HCT116 (cell line): ENCODE data around the gene GSK3A. TPM values are rescaled to one million over a fixed set of nuclear protein-coding genes. Genes with fewer than 3 reads are reported as not detected.
"Not testable (repeated sequence)": the region's sequence is repeated elsewhere in the genome, so short reads cannot be mapped to it uniquely, and the experiment has no call there.

ENCODE experiments used
- ATAC-seq: fragments of 200-7000 bp; cut with Tn5 transposase; 2 replicates; pipeline ENCODE4 v1.9.1; 2020; ENCODE audit warnings: mild to moderate bottlenecking, moderate library complexity
- BruUV-seq: library from RNA; stranded (reverse); fragments of 400-500 nt; replicated peaks from 2 replicates; lab custom pipeline; 2021; lab: Mats Ljungman, UMichigan
- CTCF ChIA-PET: fragments of 300-600 bp; sonication (Branson Sonifier 250); formaldehyde crosslinking; loops from one replicate; lab custom pipeline; 2021; ENCODE audit warnings: antibody characterized with exemption; lab: Charles Lee
- POLR2A ChIA-PET: fragments of 300-600, 350-600 bp; sonication (Branson Sonifier 250); formaldehyde crosslinking; loops from one replicate; lab custom pipeline; 2021; ENCODE audit warnings: antibody characterized with exemption; lab: Charles Lee
- RAD21 ChIA-PET, 2 experiments: fragments of 300-600 bp; sonication (Branson Sonifier 250); formaldehyde crosslinking; loops; one replicate each; lab custom pipeline; 2023; ENCODE audit warnings: low total read pairs in 2 of 2; ENCODE audit not compliant: uncharacterized antibody in 2 of 2, unreplicated experiment in 2 of 2, low non-redundant PET in 1 of 2; lab: Charles Lee
- DNase-seq: peaks from one replicate; pipeline ENCODE4 v3.0.0-alpha.2; 2010; ENCODE audit warnings: low read depth, low spot score
- H2AFZ ChIP-seq: fragments of 200-600 bp; shearing (Covaris generic), sonication (generic); 2 replicates; pipeline ENCODE4 v1.6.1; 2017; ENCODE audit warnings: low read depth, mixed run types, mixed read lengths, antibody characterized with exemption, low read length; ENCODE audit not compliant: poor library complexity, severe bottlenecking
- H3K27ac ChIP-seq: 2 replicates; pipeline ENCODE4 v1.5.1; 2012; ENCODE audit warnings: low read depth, low read length
- H3K27me3 ChIP-seq: fragments of 200-600 bp; sonication (generic); 2 replicates; pipeline ENCODE4 v1.6.1; 2016; ENCODE audit warnings: mixed run types, low read length, mixed read lengths; ENCODE audit not compliant: insufficient read depth
- H3K36me3 ChIP-seq, 2 experiments: fragments of 200-500 bp in 1 of 2; fragments of 200-600 bp in 1 of 2; sonication (Bioruptor generic) in 1 of 2; sonication (generic) in 1 of 2; 2 replicates each; pipeline versions ENCODE4 v1.5.1 to v1.6.1; 2014 to 2016; ENCODE audit warnings: low read length in 2 of 2, inconsistent platforms in 1 of 2, mixed read lengths in 1 of 2, mixed run types in 1 of 2; ENCODE audit not compliant: insufficient read depth in 2 of 2, control insufficient read depth in 1 of 2
- H3K4me1 ChIP-seq, 2 experiments: fragments of 200-600 bp in 1 of 2; sonication (generic) in 1 of 2; 2 replicates each; pipeline versions ENCODE4 v1.5.1 to v1.6.1; 2012 to 2017; ENCODE audit warnings: low read length in 2 of 2, inconsistent platforms in 1 of 2, mild to moderate bottlenecking in 1 of 2, mixed read lengths in 1 of 2, mixed run types in 1 of 2, moderate library complexity in 1 of 2; ENCODE audit not compliant: insufficient read depth in 2 of 2, control insufficient read depth in 1 of 2
- H3K4me2 ChIP-seq: fragments of 200-600 bp; sonication (generic); 2 replicates; pipeline ENCODE4 v1.6.1; 2017; ENCODE audit warnings: mixed run types, low read length, mixed read lengths
- H3K4me3 ChIP-seq, 2 experiments: fragments of 200-600 bp in 1 of 2; sonication (generic) in 1 of 2; replicated peaks in 1 of 2; 2 replicates each; pipeline ENCODE4 v1.5.1; 2011 to 2016; ENCODE audit warnings: low read length in 2 of 2, control low read depth in 1 of 2, low read depth in 1 of 2, mild to moderate bottlenecking in 1 of 2, mixed read lengths in 1 of 2, mixed run types in 1 of 2
- H3K79me2 ChIP-seq: fragments of 200-600 bp; sonication (generic); 2 replicates; pipeline ENCODE4 v1.6.1; 2017; ENCODE audit warnings: mild to moderate bottlenecking, mixed run types, low read length, moderate library complexity, mixed read lengths; ENCODE audit not compliant: insufficient read depth
- H3K9ac ChIP-seq: fragments of 200-600 bp; sonication (generic); 2 replicates; pipeline ENCODE4 v1.6.1; 2016; ENCODE audit warnings: low read length, mixed read lengths
- H3K9me2 ChIP-seq: fragments of 200-600 bp; sonication (generic), shearing (Covaris generic); 2 replicates; pipeline ENCODE4 v1.6.1; 2017; ENCODE audit warnings: mixed run types, mild to moderate bottlenecking, moderate library complexity; ENCODE audit not compliant: insufficient read depth
- H3K9me3 ChIP-seq, 2 experiments: fragments of 200-500 bp in 1 of 2; fragments of 200-600 bp in 1 of 2; sonication (Bioruptor generic) in 1 of 2; sonication (generic) in 1 of 2; 2 replicates each; pipeline ENCODE4 v1.6.1; 2014 to 2017; ENCODE audit warnings: low read length in 2 of 2, mixed read lengths in 2 of 2, inconsistent platforms in 1 of 2, low read depth in 1 of 2, mild to moderate bottlenecking in 1 of 2, mixed run types in 1 of 2, moderate library complexity in 1 of 2; ENCODE audit not compliant: control insufficient read depth in 1 of 2, insufficient read depth in 1 of 2
- H4K20me1 ChIP-seq: fragments of 200-600 bp; sonication (generic), shearing (Covaris generic); 2 replicates; pipeline ENCODE4 v1.6.1; 2017; ENCODE audit warnings: mixed run types, mild to moderate bottlenecking, moderate library complexity; ENCODE audit not compliant: insufficient read depth
- EGR1 ChIP-seq: IDR thresholded peaks from 2 replicates; pipeline ENCODE4 v1.6.1; 2012; ENCODE audit warnings: low read depth
- POLR2AphosphoS5 ChIP-seq: IDR thresholded peaks from 2 replicates; pipeline ENCODE4 v1.6.1; 2011; ENCODE audit warnings: mild to moderate bottlenecking, low read depth, low read length, moderate library complexity
- RAD21 ChIP-seq: IDR thresholded peaks from 2 replicates; pipeline ENCODE4 v1.6.1; 2012; ENCODE audit warnings: low read depth, mild to moderate bottlenecking
- REST ChIP-seq: IDR thresholded peaks from 2 replicates; pipeline ENCODE4 v1.6.1; 2012; ENCODE audit warnings: low read depth
- ZBTB33 ChIP-seq: IDR thresholded peaks from 2 replicates; pipeline ENCODE4 v1.6.1; 2011; ENCODE audit warnings: mild to moderate bottlenecking, low read length, moderate library complexity; ENCODE audit not compliant: insufficient replicate concordance; ENCODE audit errors: extremely low read depth
- ZNF274 ChIP-seq: fragments of 200-500 bp; sonication (Bioruptor generic); IDR thresholded peaks from 2 replicates; pipeline ENCODE4 v1.6.1; 2014; ENCODE audit warnings: mild to moderate bottlenecking, low read depth, low read length, inconsistent platforms
- intact Hi-C: fragments of 100-400 bp; cut with micrococcal nuclease; formaldehyde crosslinking; loops from 2 replicates; pipeline ENCODE4 v1.10.0; 2022
- total RNA-seq: library from RNA; stranded (reverse); gene quantifications from one replicate; pipeline ENCODE4 v1.2.1, GENCODE V29; 2021; ENCODE audit not compliant: unreplicated experiment

GSK3A gene
- total RNA-seq, 1 experiment from 2014 or later = 57.2 TPM

DNA sequence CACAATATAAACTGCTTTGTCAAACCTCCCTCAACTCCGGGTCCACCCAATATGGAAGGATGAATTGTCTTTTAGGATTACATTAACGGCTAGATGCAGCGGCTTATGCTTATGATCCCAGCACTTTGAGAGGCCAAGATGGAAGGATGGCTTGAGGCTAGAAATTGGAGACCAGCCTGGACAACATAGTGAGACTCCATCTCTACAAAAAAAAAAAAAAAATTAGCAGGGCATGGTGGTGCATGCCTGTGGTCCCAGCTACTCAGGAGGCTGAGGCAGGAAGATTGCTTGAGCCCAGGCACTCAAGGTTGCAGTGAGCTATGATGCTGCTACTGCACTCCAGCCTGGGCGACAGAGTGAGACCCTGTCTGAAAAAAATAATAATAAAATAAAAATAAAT is 23.7 kb upstream of the GSK3A start:
- H3K4me3 ChIP-seq, H3K9me2 ChIP-seq, H3K9ac ChIP-seq, intact Hi-C loops, H2AFZ ChIP-seq, DNase-seq, H4K20me1 ChIP-seq, H3K36me3 ChIP-seq, BruUV-seq, H3K27ac ChIP-seq, H3K27me3 ChIP-seq, H3K9me3 ChIP-seq, H3K4me2 ChIP-seq, CTCF ChIA-PET, ATAC-seq: not testable (repeated sequence)
- RAD21 ChIA-PET = interaction anchor here in 1 of 2 experiments (0.5 kb wide), 1 partner anchor 8 kb away, joined by 3 read pairs; no protein-coding TSS in a partner anchor
- H3K79me2 ChIP-seq = peaks cover 13% of the 10 kb centered on the region
- H3K4me1 ChIP-seq = peaks cover 20 to 29% of the 10 kb centered on the region in 2 experiments
- POLR2A ChIA-PET = interaction anchor here (1.1 kb wide), 1 partner anchor 23 kb away, joined by 4 read pairs; no protein-coding TSS in a partner anchor

DNA sequence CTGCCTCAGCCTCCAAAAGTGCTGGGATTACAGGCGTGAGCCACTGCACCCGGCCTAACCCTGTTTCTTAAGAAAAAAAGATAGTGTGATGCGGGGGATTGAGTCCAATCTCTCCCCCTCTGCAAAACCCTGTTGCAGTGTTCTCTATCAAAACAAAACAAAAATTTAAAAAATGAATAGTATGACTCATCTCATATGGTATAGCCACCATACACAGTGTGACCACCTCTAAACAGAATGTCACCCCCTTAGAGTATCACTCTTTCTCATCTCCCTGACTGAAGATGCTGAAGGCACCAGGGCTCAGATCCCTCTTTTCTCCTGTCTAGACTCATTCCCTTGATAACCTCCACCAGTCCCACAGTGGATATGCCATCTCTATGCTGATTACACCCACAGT is 19.4 kb upstream of the GSK3A start:
- no TSS peak for BruUV-seq
- POLR2A ChIA-PET = no interaction called here
- RAD21 ChIA-PET = no interaction called here

More for the DNA sequence above, 19.4 kb upstream of the GSK3A start:
- Histone ChIP-seq H3K9me3 (no peaks in the 10 kb centered on the region), H3K9ac (no peak overlapping the region), H3K27ac (no peak overlapping the region), H2AFZ (no peak overlapping the region), H3K27me3 (no peaks in the 10 kb centered on the region), H3K4me2 (no peak overlapping the region), H4K20me1 (no peaks in the 10 kb centered on the region), H3K4me3 (no peak overlapping the region), H3K9me2 (no peaks in the 10 kb centered on the region), H3K4me1 (peaks cover 23 to 26% of the 10 kb centered on the region in 2 experiments), H3K36me3 (no peaks in the 10 kb centered on the region)
- CTCF ChIA-PET = no interaction called here
- no peak for ATAC-seq
- intact Hi-C loops = no loop called here
- DNase-seq = no peak
- TF ChIP-seq RAD21 (no peak), POLR2AphosphoS5 (no peak), ZNF274 (no peak), REST (no peak), ZBTB33 (no peak), EGR1 (no peak)
- TF ChIP-seq, all 23 proteins: peak for 0
- no peaks in the 10 kb centered on the region for H3K79me2 ChIP-seq
